Measurements from ENCODE around the gene MOSPD3. TPM values are rescaled to one million over a fixed set of nuclear protein-coding genes. Genes with fewer than 3 reads are reported as not detected.

MOSPD3 gene
- total and polyA plus RNA-seq, 2 of the 13 experiments (the other 11 are each of a cell fraction or from before 2014, with no cell fraction given), result 7.6 to 8.8 TPM

- TF ChIP-seq MLLT10 (CRISPR knock-in tag; IDR thresholded peaks at IDR 0.05) (no peak), ZMYM3 (CRISPR knock-in tag; IDR thresholded peaks at IDR 0.05) (no peak), ZFP1 (CRISPR knock-in tag; IDR thresholded peaks at IDR 0.05) (no peak), RFX3 (CRISPR knock-in tag; IDR thresholded peaks at IDR 0.05) (no peak), PCBP1 (IDR thresholded peaks at IDR 0.05; ENCODE audit: borderline replicate concordance, low read depth, low read length) (no peak), ZNF160 (CRISPR knock-in tag; IDR thresholded peaks at IDR 0.05) (0 out of 2 replicates have a peak, but pooled peaks have one; percentile 52), ZNF382 (CRISPR knock-in tag; IDR thresholded peaks at IDR 0.05; ENCODE audit: borderline replicate concordance) (no peak), THAP8 (CRISPR knock-in tag; IDR thresholded peaks at IDR 0.05; ENCODE audit: borderline replicate concordance) (no peak), HES4 (CRISPR knock-in tag; IDR thresholded peaks at IDR 0.05; ENCODE audit: borderline replicate concordance) (peak; percentile 98), THAP9 (CRISPR knock-in tag; IDR thresholded peaks at IDR 0.05; ENCODE audit: borderline replicate concordance) (no peak; the same call in 1 of the 2 replicates), SNAPC2 (CRISPR knock-in tag; IDR thresholded peaks at IDR 0.05) (0 out of 2 replicates have a peak, but pooled peaks have one; percentile 32), IKZF4 (CRISPR knock-in tag; IDR thresholded peaks at IDR 0.05; ENCODE audit: borderline replicate concordance, low read depth, not compliant biosample characterization) (peak; percentile 84), ZNF362 (CRISPR knock-in tag; IDR thresholded peaks at IDR 0.05; ENCODE audit: borderline replicate concordance) (peak; percentile 26; the same call in 1 of the 2 replicates), ZNF317 (CRISPR knock-in tag; IDR thresholded peaks at IDR 0.05) (0 out of 2 replicates have a peak, but pooled peaks have one; percentile 46), FOSL2 (CRISPR knock-in tag; IDR thresholded peaks at IDR 0.05) (peak; percentile 56), WIZ (CRISPR knock-in tag; IDR thresholded peaks at IDR 0.05) (peak; percentile 95), ZC3H4 (CRISPR knock-in tag; IDR thresholded peaks at IDR 0.05; ENCODE audit: borderline replicate concordance) (no peak), MXD3 (CRISPR knock-in tag; IDR thresholded peaks at IDR 0.05) (peak; percentile 95), YY1 (IDR thresholded peaks at IDR 0.05; ENCODE audit: insufficient read depth, insufficient replicate concordance, low read depth, low read length) (peak; percentile 32), ZNF124 (CRISPR knock-in tag; IDR thresholded peaks at IDR 0.05) (0 out of 2 replicates have a peak, but pooled peaks have one; percentile 38), ZNF780A (CRISPR knock-in tag; IDR thresholded peaks at IDR 0.05) (peak; percentile 61; the same call in 1 of the 2 replicates), KLF6 (CRISPR knock-in tag; IDR thresholded peaks at IDR 0.05) (peak; percentile 94)
Measured at GRCh38 chr7:100655908-100656674, 43.8 kb downstream of the MOSPD3 start, which contains the start of gene ACTL6B (continued).
